OCI-LY7 (cell line): ENCODE data around the gene DIAPH3. TPM values are rescaled to one million over a fixed set of nuclear protein-coding genes. Genes with fewer than 3 reads are reported as not detected.

Source experiments
- BruUV-seq: library from RNA; stranded (reverse); fragments of 400-500 nt; replicated peaks from 2 replicates; lab custom pipeline; 2021; lab: Mats Ljungman, UMichigan
- CTCF ChIA-PET: fragments of 300-600 bp; sonication (Branson Sonifier 250); formaldehyde crosslinking; loops from one replicate; lab custom pipeline; 2022; ENCODE audit warnings: antibody characterized with exemption; ENCODE audit not compliant: unreplicated experiment; lab: Charles Lee
- POLR2A ChIA-PET: fragments of 300-600 bp; sonication (Branson Sonifier 250); formaldehyde crosslinking; loops from one replicate; lab custom pipeline; 2022; ENCODE audit warnings: antibody characterized with exemption; lab: Charles Lee
- DNase-seq: peaks from one replicate; pipeline ENCODE4 v3.0.0-alpha.2; 2015; ENCODE audit warnings: low spot score
- H2AFZ ChIP-seq: fragments of 200-600 bp; sonication (generic), shearing (Covaris generic); 2 replicates; pipeline ENCODE4 v1.6.1; 2014; ENCODE audit warnings: mild to moderate bottlenecking, antibody characterized with exemption, low read length, moderate library complexity
- H3K27ac ChIP-seq: fragments of 200-600 bp; sonication (generic); 2 replicates; pipeline ENCODE4 v1.5.1; 2014; ENCODE audit warnings: mixed run types, low read depth, mild to moderate bottlenecking, moderate library complexity, low read length, inconsistent platforms; ENCODE audit not compliant: poor library complexity, severe bottlenecking
- H3K36me3 ChIP-seq: fragments of 200-600 bp; sonication (generic); 2 replicates; pipeline ENCODE4 v1.6.1; 2014; ENCODE audit warnings: mild to moderate bottlenecking, antibody characterized with exemption, low read length, moderate library complexity, mixed read lengths; ENCODE audit not compliant: insufficient read depth
- H3K4me1 ChIP-seq: fragments of 200-600 bp; sonication (generic); 2 replicates; pipeline ENCODE4 v1.5.1; 2014; ENCODE audit warnings: mild to moderate bottlenecking, low read length; ENCODE audit not compliant: insufficient read depth, poor library complexity, severe bottlenecking
- H3K4me2 ChIP-seq: fragments of 200-600 bp; sonication (generic); 2 replicates; pipeline ENCODE4 v1.6.1; 2014; ENCODE audit warnings: mild to moderate bottlenecking, low read length
- H3K4me3 ChIP-seq: fragments of 200-600 bp; sonication (generic); 2 replicates; pipeline ENCODE4 v1.5.1; 2014; ENCODE audit warnings: mild to moderate bottlenecking, low read depth, low read length; ENCODE audit not compliant: poor library complexity, severe bottlenecking
- H3K79me2 ChIP-seq: fragments of 200-600 bp; sonication (generic); 2 replicates; pipeline ENCODE4 v1.6.1; 2016; ENCODE audit warnings: low read depth, mild to moderate bottlenecking, low read length, moderate library complexity, mixed read lengths; ENCODE audit not compliant: insufficient read depth
- H3K9me2 ChIP-seq: fragments of 200-600 bp; sonication (generic); 2 replicates; pipeline ENCODE4 v1.6.1; 2016; ENCODE audit warnings: mild to moderate bottlenecking, low read length, mixed read lengths; ENCODE audit not compliant: insufficient read depth
- H3K9me3 ChIP-seq: fragments of 200-600 bp; sonication (generic); 2 replicates; pipeline ENCODE4 v1.6.1; 2014; ENCODE audit warnings: mild to moderate bottlenecking, mixed run types, low read length, mixed read lengths
- H4K20me1 ChIP-seq: fragments of 200-600 bp; sonication (generic); 2 replicates; pipeline ENCODE4 v1.6.1; 2014; ENCODE audit warnings: mild to moderate bottlenecking, antibody characterized with exemption, low read length, moderate library complexity, mixed read lengths; ENCODE audit not compliant: insufficient read depth
- EZH2phosphoT487 ChIP-seq: fragments of 200-600 bp; sonication (generic); IDR thresholded peaks from 2 replicates; pipeline ENCODE4 v1.6.1; 2018; ENCODE audit warnings: low read depth, borderline replicate concordance, mild to moderate bottlenecking, mixed run types, antibody characterized with exemption, low read length, moderate library complexity, mixed read lengths
- intact Hi-C: fragments of 100-400 bp; cut with micrococcal nuclease; formaldehyde crosslinking; loops from one replicate; pipeline ENCODE4 v1.10.0; 2022; ENCODE audit not compliant: unreplicated experiment
- total RNA-seq, 2 experiments: library from RNA; depleted of rRNA in 1 of 2; stranded (reverse); fragments of >200 nt in 1 of 2; shearing (Covaris generic) in 1 of 2; gene quantifications; 2 replicates each; pipeline ENCODE4 v1.2.3, GENCODE V29; 2014 to 2022
- TF ChIP-seq, protein P1 (sequence below): fragments of 200-600 bp; sonication (generic); conservative IDR thresholded peaks from 2 replicates; pipeline ENCODE4 v1.5.1; 2014; ENCODE audit warnings: mild to moderate bottlenecking, antibody characterized with exemption, low read length, moderate library complexity, mixed read lengths

DIAPH3 gene
- total RNA-seq, 2 experiments from 2014 or later, result 33.5 to 37.2 TPM

- Histone ChIP-seq H3K4me3 (no peak overlapping the region), H3K4me2 (no peak overlapping the region), H2AFZ (no peak overlapping the region), H3K9me3 (no peaks in the 10 kb centered on the region), H3K27ac (no peak overlapping the region), H3K36me3 (no peaks in the 10 kb centered on the region), H3K79me2 (no peaks in the 10 kb centered on the region), H3K4me1 (no peaks in the 10 kb centered on the region), H3K9me2 (no peaks in the 10 kb centered on the region), H4K20me1 (no peaks in the 10 kb centered on the region)
- no TSS peak for BruUV-seq
- intact Hi-C loops, result no loop called here
- DNase-seq, result no peak
- CTCF ChIA-PET, result no interaction called here
- POLR2A ChIA-PET, result interaction anchor here (2.1 kb wide), 1 partner anchor 9 kb away, joined by 5 read pairs; no protein-coding TSS in a partner anchor
- TF ChIP-seq, protein P1, sequence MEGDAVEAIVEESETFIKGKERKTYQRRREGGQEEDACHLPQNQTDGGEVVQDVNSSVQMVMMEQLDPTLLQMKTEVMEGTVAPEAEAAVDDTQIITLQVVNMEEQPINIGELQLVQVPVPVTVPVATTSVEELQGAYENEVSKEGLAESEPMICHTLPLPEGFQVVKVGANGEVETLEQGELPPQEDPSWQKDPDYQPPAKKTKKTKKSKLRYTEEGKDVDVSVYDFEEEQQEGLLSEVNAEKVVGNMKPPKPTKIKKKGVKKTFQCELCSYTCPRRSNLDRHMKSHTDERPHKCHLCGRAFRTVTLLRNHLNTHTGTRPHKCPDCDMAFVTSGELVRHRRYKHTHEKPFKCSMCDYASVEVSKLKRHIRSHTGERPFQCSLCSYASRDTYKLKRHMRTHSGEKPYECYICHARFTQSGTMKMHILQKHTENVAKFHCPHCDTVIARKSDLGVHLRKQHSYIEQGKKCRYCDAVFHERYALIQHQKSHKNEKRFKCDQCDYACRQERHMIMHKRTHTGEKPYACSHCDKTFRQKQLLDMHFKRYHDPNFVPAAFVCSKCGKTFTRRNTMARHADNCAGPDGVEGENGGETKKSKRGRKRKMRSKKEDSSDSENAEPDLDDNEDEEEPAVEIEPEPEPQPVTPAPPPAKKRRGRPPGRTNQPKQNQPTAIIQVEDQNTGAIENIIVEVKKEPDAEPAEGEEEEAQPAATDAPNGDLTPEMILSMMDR, result no peak
- TF ChIP-seq EZH2phosphoT487, result no peak
Observed at GRCh38 chr13:59715611-59716010, 448.1 kb downstream of the DIAPH3 start.

- Histone ChIP-seq H3K4me1 (no peaks in the 10 kb centered on the region), H3K79me2 (no peaks in the 10 kb centered on the region), H3K9me3 (no peaks in the 10 kb centered on the region), H3K36me3 (no peaks in the 10 kb centered on the region), H4K20me1 (no peaks in the 10 kb centered on the region), H3K4me2 (no peak overlapping the region), H2AFZ (no peak overlapping the region), H3K4me3 (no peak overlapping the region), H3K27ac (no peak overlapping the region), H3K9me2 (no peaks in the 10 kb centered on the region)
- ChIA-PET CTCF (no interaction called here), POLR2A (interaction anchor here (0.6 to 1.1 kb wide), 2 partner anchors 10 to 265 kb away, joined by 3 to 5 read pairs; no protein-coding TSS in a partner anchor)
- BruUV-seq, result no TSS peak
- no peak for DNase-seq
- intact Hi-C loops, result no loop called here
- TF ChIP-seq EZH2phosphoT487, result no peak
- TF ChIP-seq, protein P1, result no peak
Observed at GRCh38 chr13:59710996-59711701, 452.6 kb downstream of the DIAPH3 start.

DNA sequence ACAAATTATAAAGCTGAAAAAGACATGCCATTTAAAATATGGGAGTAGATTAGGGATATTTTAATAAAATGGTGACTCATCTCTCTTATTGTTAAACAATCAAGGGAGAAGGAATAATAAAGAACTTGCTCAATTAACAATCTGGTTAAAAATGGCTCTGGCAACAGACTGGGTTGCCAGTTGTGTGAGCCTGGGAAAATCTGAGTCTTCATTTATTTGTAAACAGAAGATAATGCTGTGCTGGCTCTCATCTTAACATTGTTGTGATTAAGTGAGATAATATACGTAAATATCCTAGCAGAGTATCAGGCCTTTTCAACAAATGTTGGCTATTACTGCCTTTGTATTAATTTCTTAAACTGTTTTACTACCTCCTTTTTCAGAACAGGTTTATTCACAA, 453.3 kb downstream of the DIAPH3 start:
- H3K4me1 ChIP-seq, result no peaks in the 10 kb centered on the region
- no peaks in the 10 kb centered on the region for H3K79me2 ChIP-seq
- H3K4me2 ChIP-seq, result no peak overlapping the region
- DNase-seq, result no peak
- CTCF ChIA-PET, result no interaction called here
- no peaks in the 10 kb centered on the region for H3K9me3 ChIP-seq
- no TSS peak for BruUV-seq
- H3K27ac ChIP-seq, result no peak overlapping the region
- intact Hi-C loops, result no loop called here
- POLR2A ChIA-PET, result no interaction called here
- no peaks in the 10 kb centered on the region for H4K20me1 ChIP-seq
- H3K9me2 ChIP-seq, result no peaks in the 10 kb centered on the region
- no peak overlapping the region for H2AFZ ChIP-seq
- H3K36me3 ChIP-seq, result no peaks in the 10 kb centered on the region
- TF ChIP-seq, protein P1, result no peak
- TF ChIP-seq EZH2phosphoT487, result no peak
- H3K4me3 ChIP-seq, result no peak overlapping the region
